Mucosa of stomach (tissue), 1 donor: ENCODE results near the gene ART5.

Experiments used
- H3K27me3 ChIP-seq: one replicate; pipeline ENCODE4 v1.7.0; 2013; ENCODE audit warnings: mild to moderate bottlenecking, low read length; ENCODE audit not compliant: control insufficient read depth, insufficient read depth
- H3K36me3 ChIP-seq: one replicate; pipeline ENCODE4 v1.7.0; 2013; ENCODE audit warnings: low read length; ENCODE audit not compliant: control insufficient read depth, insufficient read depth
- H3K4me1 ChIP-seq: one replicate; pipeline ENCODE4 v1.7.0; 2013; ENCODE audit warnings: mild to moderate bottlenecking, low read length; ENCODE audit not compliant: control insufficient read depth, insufficient read depth
- H3K4me3 ChIP-seq: one replicate; pipeline ENCODE4 v1.7.0; 2013; ENCODE audit warnings: low read length
- H3K9ac ChIP-seq: one replicate; pipeline ENCODE4 v1.7.0; 2013; ENCODE audit warnings: mild to moderate bottlenecking, low read length, moderate library complexity
- H3K9me3 ChIP-seq: one replicate; pipeline ENCODE4 v1.7.0; 2013; ENCODE audit warnings: mild to moderate bottlenecking, low read length, moderate library complexity; ENCODE audit not compliant: control insufficient read depth
- donor health status: Pancreatic carcinoma.

The ART5 gene

DNA sequence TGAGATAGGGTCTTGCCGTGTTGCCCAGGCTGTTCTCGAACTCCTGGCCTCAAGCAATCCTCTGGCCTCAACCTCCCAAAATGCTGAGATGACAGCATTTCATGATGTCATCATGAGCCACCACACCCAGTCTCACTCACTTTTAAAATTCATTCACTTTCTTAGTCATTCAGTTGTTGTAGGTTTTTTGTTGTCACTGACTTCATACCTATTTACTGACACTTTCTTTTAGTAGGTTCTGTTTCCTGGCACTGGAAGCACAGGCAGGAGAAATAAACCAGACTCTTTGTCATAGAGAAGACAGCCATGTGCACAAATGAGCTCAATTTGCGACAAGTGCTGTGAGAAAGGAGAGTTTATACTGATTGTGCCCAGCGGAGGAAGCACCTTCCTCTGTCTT lies 10.5 kb downstream of the ART5 start:
- H3K9ac ChIP-seq = no peak overlapping the region
- no peaks in the 10 kb centered on the region for H3K9me3 ChIP-seq
- H3K4me1 ChIP-seq = no peaks in the 10 kb centered on the region
- no peak overlapping the region for H3K4me3 ChIP-seq
- H3K36me3 ChIP-seq = no peaks in the 10 kb centered on the region
- no peaks in the 10 kb centered on the region for H3K27me3 ChIP-seq

DNA sequence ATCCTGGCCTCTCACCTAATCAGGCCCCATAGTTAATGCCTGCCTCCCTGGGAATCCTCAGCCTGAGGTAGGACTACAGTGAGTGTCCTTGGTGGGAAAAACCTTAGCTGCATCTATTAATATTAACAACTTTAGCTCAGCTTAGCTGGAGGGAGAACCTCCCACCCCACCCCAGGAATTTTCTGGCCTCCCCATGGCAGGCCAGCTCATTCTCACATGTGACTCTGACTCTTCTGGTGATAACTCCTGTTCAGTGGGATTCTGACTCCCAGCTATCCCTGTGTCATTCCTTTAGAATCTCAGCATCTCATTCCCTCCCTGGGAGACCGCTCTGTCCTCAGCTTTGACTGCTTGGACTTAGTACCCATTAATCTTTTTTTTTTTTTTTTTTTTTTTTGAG lies 14.5 kb downstream of the ART5 start:
- Histone ChIP-seq H3K4me1 (no peaks in the 10 kb centered on the region), H3K36me3 (no peaks in the 10 kb centered on the region), H3K9me3 (no peaks in the 10 kb centered on the region), H3K9ac (no peak overlapping the region), H3K4me3 (no peak overlapping the region), H3K27me3 (no peaks in the 10 kb centered on the region)

DNA sequence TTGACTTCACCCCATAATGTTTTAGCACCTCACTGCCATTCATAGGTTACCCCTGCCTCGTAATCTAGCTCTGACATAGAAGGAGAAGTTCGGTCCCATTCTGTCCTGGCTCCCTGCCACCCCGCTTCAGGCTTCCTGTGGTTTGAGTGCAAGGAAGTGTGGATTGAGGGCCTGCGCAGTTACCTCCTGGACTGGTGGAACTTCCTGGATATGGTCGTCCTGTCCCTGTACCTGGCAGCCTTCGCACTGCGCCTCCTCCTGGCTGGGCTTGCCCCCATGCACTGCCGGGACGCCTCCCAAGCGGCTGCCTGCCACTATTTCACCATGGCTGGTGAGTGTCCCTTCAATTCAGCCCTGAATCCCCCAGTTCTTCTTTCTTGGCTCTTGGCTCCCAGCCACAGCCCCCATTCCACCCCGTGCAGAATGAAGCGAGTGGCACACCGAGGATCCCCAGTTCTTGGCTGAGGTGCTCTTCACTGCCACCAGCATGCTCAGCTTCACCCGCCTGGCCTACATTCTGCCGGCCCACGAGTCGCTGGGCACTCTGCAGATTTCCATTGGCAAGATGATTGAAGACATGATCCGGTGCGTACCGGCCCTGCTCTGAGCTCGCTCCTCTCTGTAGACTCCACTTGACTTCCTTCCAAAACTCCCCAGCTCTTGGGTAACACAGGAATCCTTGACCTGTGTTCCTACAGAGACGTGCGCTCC lies 15.4 kb downstream of the ART5 start:
- Histone ChIP-seq H3K9ac (no peak overlapping the region), H3K4me3 (no peak overlapping the region), H3K4me1 (no peaks in the 10 kb centered on the region), H3K9me3 (no peaks in the 10 kb centered on the region), H3K27me3 (no peaks in the 10 kb centered on the region), H3K36me3 (no peaks in the 10 kb centered on the region)

DNA sequence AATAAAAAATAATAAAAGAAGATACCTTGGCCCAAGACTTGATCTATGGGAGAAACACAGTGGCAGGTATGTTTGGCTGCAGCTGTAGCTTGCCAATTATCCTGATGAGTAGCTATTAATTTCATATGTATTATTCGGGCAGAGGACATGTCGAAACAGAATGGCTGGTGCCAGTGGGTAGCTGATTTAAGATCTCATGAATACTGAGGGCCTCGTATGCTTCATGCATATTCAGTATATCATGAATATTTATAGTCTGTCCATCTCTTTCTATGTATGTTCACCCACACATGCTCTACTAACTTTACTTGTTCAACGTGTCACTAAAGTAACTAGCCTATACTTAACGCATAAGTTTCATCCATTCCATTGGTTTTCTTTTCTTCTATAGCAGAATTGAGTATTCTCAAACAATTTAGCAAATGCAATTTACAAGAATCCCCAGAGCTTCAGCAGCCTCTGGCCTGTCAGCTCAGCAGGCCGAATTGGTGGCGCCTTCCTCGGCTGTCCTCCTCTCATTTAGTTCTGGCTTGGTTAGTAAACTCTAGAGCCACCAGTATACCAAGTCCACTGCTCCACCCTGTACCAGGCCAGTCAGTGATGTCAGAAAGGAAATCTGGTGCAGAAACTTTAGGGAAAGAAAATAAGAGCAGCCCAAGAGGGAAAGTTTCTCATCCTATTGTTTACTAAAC lies 17.9 kb downstream of the ART5 start:
- Histone ChIP-seq H3K27me3 (no peaks in the 10 kb centered on the region), H3K4me3 (no peak overlapping the region), H3K36me3 (no peaks in the 10 kb centered on the region), H3K9me3 (no peaks in the 10 kb centered on the region), H3K4me1 (no peaks in the 10 kb centered on the region), H3K9ac (no peak overlapping the region)

DNA sequence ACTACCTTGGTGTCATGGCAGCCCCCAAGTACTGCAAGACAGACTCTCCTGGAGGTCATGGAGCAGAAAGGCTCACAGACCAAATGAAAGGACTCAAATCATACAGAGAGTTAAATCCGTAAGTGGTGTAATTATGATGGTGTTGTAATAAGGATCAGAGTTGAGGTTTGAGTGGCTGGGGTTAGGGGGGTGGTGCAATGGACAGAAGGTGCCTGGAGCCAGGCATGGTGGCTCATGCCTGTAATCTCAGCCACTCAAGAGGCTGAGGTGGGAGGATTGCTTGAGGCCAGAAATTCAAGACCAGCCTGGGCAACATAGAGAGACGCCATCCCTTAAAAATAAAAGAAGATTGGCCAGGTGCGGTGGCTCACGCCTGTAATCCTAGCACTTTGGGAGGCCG lies 18.7 kb downstream of the ART5 start:
- no peaks in the 10 kb centered on the region for H3K27me3 ChIP-seq
- no peak overlapping the region for H3K9ac ChIP-seq
- H3K4me3 ChIP-seq = no peak overlapping the region
- H3K36me3 ChIP-seq = no peaks in the 10 kb centered on the region
- H3K9me3 ChIP-seq = no peaks in the 10 kb centered on the region
- H3K4me1 ChIP-seq = no peaks in the 10 kb centered on the region

DNA sequence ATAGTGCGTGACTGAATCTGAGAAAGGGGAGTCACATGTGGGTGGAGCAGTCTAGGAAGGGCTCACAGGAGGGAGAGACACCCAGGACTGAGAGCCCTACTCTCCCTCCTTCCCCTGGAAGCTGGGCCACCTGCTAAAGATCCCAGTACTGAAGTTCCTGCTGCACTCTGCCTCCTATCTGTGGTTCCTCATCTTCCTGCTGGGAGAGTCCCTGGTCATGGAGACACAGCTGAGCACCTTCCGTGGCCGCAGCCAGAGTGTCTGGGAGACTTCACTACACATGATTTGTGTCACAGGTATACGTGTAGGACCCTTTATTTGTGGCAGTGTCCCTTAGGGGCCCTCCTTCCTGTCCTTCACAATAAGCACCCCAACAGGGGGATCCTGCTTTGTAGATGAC lies 19.3 kb downstream of the ART5 start:
- Histone ChIP-seq H3K9ac (no peak overlapping the region), H3K4me3 (no peak overlapping the region), H3K9me3 (no peaks in the 10 kb centered on the region), H3K4me1 (no peaks in the 10 kb centered on the region), H3K27me3 (no peaks in the 10 kb centered on the region), H3K36me3 (no peaks in the 10 kb centered on the region)

DNA sequence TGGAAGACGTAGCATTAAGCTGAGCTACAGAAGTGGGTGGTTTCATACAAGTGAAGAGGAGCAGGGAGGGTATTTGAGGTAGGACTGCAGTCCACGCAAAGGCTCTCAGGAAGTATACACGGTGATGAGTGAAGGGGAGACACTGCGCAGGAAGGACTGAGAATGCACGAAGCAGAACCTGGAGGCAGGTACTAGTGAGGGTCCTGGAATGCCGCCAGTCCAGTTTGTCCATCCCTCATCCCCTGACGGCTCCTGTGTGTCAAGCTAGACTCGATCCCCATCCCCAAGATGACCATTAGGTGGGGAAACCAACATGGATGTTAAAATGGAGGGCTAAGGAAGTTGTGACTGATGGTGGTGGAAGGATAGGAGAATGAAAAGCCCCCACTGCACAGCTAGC lies 23.8 kb downstream of the ART5 start:
- Histone ChIP-seq H3K9me3 (no peaks in the 10 kb centered on the region), H3K9ac (no peak overlapping the region), H3K27me3 (peaks cover 5% of the 10 kb centered on the region), H3K36me3 (no peaks in the 10 kb centered on the region), H3K4me3 (no peak overlapping the region), H3K4me1 (no peaks in the 10 kb centered on the region)

DNA sequence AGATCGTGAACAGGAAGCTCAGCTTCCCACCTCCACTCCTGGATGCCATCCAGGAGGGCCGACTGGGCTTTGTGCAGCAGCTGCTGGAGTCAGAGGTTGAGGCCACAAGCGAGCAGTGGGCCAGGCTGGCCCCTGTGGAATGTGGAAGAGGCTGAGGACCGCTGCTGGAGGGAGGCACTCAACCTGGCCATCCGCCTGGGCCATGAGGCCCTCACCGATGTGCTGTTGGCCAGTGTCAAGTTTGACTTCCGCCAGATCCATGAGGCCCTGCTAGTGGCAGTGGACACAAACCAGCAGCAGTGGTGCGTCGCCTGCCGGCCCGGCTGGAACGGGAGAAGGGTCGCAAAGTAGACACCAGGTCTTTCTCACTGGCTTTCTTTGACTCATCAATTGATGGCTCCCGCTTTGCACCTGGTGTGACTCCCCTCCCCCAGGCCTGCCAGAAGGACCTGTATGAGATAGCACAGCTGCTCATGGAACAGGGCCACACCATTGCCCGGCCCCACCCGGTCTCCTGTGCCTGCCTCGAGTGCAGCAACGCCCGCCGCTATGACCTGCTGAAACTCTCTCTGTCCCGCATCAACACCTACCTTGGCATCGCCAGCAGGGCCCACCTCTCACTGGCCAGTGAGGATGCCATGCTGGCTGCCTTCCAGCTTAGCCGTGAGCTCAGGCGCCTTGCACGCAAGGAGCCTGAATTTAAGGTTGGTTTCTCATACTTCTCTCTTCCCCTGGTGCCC lies 24.9 kb downstream of the ART5 start:
- no peaks in the 10 kb centered on the region for H3K4me1 ChIP-seq
- H3K9me3 ChIP-seq = no peaks in the 10 kb centered on the region
- H3K36me3 ChIP-seq = no peaks in the 10 kb centered on the region
- H3K27me3 ChIP-seq = peaks cover 5% of the 10 kb centered on the region
- H3K9ac ChIP-seq = no peak overlapping the region
- H3K4me3 ChIP-seq = no peak overlapping the region

DNA sequence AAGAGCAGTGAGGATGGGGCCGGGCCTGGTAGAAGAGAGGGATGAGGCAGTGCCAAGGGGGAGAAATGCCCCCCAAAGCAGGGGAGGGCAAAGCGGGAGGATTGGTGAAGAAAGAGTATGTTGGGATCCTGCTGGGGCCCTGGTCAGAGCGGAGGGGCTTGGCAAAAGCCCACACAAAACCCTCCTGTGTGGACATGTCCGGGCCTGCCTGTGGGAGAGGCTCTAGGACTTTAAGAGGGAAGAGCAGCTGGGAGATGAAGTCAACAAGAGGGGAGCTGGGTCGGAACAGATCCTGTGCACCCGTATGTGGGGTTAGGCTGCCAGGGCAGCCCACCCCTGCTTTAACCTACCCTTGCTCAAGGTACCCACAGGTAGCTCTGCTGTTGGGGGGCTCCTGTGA lies 25.8 kb downstream of the ART5 start:
- no peaks in the 10 kb centered on the region for H3K4me1 ChIP-seq

DNA sequence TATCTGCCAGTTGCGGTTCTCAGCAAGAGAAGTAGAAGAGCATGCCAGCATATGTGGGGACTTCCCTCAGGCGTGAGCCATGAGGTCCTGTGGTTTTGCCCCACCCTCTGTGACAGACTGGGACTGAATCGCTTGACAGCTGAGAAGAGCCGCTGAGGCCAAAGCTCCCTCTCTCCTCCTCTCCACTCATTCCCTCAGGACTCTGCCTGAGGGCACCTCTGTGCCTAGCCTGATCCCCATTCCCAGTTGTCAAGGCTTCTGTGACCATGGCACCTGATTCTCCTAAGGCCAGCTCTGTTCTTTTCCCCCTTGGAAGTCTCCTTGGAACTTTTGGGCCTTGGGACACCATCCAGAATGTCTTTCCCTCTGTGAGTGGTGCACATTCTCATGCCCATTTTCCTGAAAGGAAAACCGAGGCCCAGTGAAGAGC lies 27.0 kb downstream of the ART5 start:
- Histone ChIP-seq H3K27me3 (peaks cover 5% of the 10 kb centered on the region), H3K36me3 (no peaks in the 10 kb centered on the region), H3K4me3 (no peak overlapping the region), H3K9me3 (no peaks in the 10 kb centered on the region), H3K4me1 (no peaks in the 10 kb centered on the region), H3K9ac (no peak overlapping the region)

More for the DNA sequence above, 25.8 kb downstream of the ART5 start:
- Histone ChIP-seq H3K9ac (no peak overlapping the region), H3K27me3 (peaks cover 5% of the 10 kb centered on the region), H3K4me3 (no peak overlapping the region), H3K9me3 (no peaks in the 10 kb centered on the region), H3K36me3 (no peaks in the 10 kb centered on the region)

DNA sequence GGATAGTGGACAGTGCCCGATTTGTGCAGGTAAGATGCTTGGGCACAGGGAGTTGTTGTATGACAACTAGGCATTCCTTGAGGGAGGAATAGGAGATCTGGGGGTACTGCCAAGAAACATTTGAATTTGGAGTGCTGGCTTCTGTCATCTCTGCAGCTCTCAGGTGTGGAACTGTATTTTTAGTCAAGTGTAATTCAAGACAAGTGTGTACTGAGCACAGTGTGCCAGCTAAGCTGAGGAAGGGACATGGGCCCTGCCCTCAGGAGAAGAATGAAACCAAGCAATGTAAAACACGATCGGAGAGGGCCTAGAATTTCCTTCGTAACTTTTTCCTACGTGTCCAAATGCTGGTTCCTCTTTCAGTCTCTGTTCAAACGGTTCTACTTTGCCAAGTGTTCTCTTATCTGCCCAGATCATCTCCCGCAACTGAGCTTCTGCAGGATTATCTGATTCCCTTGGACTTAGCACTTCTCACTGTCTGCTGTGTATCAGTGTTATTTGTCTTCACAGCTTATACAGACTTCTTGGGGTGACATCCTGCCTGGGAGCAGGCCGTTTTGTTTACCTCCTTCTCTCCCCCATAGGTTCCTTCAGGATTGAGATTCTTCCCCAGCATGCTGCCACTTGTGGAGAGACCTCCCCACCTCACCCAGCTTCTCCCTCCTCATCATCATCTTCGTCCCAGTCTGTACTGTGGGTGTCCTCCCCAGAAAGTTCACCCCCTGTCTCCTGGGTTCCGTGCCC lies 27.6 kb downstream of the ART5 start:
- Histone ChIP-seq H3K9ac (no peak overlapping the region), H3K9me3 (no peaks in the 10 kb centered on the region), H3K36me3 (no peaks in the 10 kb centered on the region), H3K4me1 (no peaks in the 10 kb centered on the region), H3K4me3 (no peak overlapping the region), H3K27me3 (peaks cover 5% of the 10 kb centered on the region)
